ENCODE data around the gene EHMT2. TPM values are rescaled to one million over a fixed set of nuclear protein-coding genes. Genes with fewer than 3 reads are reported as not detected.

The EHMT2 gene
- total RNA-seq, 1 experiment from 2014 or later, result 137 TPM

DNA sequence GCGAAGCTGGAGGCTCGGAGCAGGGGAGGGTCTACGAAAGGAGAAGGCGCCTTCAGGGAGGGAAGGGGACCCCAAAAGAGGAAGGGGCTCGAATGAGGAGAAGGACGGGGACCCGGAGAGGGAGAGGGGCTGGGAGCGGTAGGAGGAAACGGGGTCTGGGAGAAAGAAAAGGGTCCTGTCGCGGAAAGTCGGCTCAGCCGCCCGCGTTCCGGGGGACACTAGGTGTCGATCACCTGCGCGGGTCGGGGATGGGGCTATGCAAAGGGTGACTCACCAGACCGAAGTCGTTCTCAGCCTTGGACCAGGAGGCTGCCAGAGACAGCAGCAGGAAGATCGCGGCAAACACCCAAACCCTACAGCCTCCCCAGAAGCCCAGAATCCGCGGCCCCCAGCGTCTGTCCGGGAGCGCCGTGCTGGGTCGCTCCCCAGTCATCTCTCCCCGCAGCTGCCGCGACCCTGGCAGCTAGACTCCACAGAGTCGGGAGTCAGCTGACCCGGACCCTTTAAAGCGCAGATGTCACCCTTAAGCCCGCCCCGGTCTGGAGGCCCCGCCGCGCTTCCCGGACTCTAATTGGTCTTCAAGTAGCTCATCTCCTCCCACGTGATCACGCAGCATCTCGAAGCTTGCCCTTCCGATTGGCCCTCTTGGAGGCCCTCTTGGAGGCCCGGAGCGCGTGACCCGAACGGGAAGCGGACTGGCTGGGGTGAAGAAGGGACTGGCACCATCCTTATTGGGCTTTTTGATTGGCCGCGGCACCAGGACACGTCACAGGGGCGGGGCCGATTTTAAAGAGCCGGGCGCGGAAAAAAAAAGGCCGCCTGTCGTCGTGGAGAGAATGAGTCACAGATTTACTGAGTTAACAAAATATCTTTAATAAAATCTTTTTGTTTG lies 34.9 kb downstream of the EHMT2 start, which contains the start of gene NEU1 (continued):
- TF ChIP-seq, protein P1, sequence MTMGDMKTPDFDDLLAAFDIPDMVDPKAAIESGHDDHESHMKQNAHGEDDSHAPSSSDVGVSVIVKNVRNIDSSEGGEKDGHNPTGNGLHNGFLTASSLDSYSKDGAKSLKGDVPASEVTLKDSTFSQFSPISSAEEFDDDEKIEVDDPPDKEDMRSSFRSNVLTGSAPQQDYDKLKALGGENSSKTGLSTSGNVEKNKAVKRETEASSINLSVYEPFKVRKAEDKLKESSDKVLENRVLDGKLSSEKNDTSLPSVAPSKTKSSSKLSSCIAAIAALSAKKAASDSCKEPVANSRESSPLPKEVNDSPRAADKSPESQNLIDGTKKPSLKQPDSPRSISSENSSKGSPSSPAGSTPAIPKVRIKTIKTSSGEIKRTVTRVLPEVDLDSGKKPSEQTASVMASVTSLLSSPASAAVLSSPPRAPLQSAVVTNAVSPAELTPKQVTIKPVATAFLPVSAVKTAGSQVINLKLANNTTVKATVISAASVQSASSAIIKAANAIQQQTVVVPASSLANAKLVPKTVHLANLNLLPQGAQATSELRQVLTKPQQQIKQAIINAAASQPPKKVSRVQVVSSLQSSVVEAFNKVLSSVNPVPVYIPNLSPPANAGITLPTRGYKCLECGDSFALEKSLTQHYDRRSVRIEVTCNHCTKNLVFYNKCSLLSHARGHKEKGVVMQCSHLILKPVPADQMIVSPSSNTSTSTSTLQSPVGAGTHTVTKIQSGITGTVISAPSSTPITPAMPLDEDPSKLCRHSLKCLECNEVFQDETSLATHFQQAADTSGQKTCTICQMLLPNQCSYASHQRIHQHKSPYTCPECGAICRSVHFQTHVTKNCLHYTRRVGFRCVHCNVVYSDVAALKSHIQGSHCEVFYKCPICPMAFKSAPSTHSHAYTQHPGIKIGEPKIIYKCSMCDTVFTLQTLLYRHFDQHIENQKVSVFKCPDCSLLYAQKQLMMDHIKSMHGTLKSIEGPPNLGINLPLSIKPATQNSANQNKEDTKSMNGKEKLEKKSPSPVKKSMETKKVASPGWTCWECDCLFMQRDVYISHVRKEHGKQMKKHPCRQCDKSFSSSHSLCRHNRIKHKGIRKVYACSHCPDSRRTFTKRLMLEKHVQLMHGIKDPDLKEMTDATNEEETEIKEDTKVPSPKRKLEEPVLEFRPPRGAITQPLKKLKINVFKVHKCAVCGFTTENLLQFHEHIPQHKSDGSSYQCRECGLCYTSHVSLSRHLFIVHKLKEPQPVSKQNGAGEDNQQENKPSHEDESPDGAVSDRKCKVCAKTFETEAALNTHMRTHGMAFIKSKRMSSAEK (CRISPR knock-in tag; IDR thresholded peaks at IDR 0.05; ENCODE audit: borderline replicate concordance), result no peak
- TF ChIP-seq, protein P2, sequence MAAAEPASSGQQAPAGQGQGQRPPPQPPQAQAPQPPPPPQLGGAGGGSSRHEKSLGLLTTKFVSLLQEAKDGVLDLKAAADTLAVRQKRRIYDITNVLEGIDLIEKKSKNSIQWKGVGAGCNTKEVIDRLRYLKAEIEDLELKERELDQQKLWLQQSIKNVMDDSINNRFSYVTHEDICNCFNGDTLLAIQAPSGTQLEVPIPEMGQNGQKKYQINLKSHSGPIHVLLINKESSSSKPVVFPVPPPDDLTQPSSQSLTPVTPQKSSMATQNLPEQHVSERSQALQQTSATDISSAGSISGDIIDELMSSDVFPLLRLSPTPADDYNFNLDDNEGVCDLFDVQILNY (CRISPR knock-in tag; IDR thresholded peaks at IDR 0.05), result peak; percentile 42; the same call in 1 of the 2 replicates
- TF ChIP-seq GRHL2 (CRISPR knock-in tag; IDR thresholded peaks at IDR 0.05; ENCODE audit: insufficient replicate concordance, severe bottlenecking) (no peak), NFYB (CRISPR knock-in tag; conservative IDR thresholded peaks at IDR 0.05; ENCODE audit: low read depth) (peak; percentile 73)
- TF ChIP-seq, protein P3, sequence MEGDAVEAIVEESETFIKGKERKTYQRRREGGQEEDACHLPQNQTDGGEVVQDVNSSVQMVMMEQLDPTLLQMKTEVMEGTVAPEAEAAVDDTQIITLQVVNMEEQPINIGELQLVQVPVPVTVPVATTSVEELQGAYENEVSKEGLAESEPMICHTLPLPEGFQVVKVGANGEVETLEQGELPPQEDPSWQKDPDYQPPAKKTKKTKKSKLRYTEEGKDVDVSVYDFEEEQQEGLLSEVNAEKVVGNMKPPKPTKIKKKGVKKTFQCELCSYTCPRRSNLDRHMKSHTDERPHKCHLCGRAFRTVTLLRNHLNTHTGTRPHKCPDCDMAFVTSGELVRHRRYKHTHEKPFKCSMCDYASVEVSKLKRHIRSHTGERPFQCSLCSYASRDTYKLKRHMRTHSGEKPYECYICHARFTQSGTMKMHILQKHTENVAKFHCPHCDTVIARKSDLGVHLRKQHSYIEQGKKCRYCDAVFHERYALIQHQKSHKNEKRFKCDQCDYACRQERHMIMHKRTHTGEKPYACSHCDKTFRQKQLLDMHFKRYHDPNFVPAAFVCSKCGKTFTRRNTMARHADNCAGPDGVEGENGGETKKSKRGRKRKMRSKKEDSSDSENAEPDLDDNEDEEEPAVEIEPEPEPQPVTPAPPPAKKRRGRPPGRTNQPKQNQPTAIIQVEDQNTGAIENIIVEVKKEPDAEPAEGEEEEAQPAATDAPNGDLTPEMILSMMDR (IDR thresholded peaks at IDR 0.05), result no peak

DNA sequence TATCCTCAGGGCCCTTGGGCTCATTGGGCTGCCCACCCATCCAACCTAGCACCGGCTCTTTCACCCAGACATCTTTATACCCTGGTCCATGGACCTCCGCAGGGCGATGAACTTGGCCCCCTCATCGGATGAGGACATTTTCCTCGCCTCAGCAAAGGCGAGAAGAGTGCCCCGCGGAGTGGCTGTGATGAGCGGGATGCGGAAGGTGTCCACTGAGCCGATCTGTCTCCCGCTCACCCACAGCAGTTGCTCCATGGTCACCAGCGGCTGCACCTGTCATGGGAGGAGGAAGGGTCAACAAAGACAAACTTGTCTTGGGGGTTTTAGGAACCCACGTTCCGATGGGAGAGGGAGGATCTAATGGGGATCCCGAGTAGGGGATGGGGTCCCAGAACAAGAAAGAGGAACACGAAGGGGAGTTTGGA lies 35.6 kb downstream of the EHMT2 start:
- Mint-ChIP-seq H3K27me3 (ENCODE audit: low read depth) (peaks cover 2% of the 10 kb centered on the region; the same call in 1 of the 2 replicates), H3K4me3 (peak overlapping the region; percentile 97), H3K27ac (peak overlapping the region; percentile 56; the same call in 1 of the 2 replicates), H3K36me3 (peaks cover 20% of the 10 kb centered on the region), H3K4me1 (peaks cover 19% of the 10 kb centered on the region), H3K9me3 (no peaks in the 10 kb centered on the region)
- ChIA-PET CTCF (interaction anchor here (1.1 to 2.0 kb wide), 6 partner anchors 27 to 172 kb away, joined by 3 to 17 read pairs (median 8); no protein-coding TSS in a partner anchor), POLR2A (interaction anchor here (1.0 to 1.9 kb wide), 3 partner anchors 27 to 34 kb away, joined by 4 to 13 read pairs (median 4); partner anchors contain the start of gene HSPA1B)
- ATAC-seq, result no peak
- DNase-seq (ENCODE audit: low spot score), result no peak
- no peak for TF ChIP-seq NFYB (CRISPR knock-in tag; conservative IDR thresholded peaks at IDR 0.05; ENCODE audit: low read depth)
- no peak for TF ChIP-seq SOX15 (CRISPR knock-in tag; IDR thresholded peaks at IDR 0.05)
- no peak for TF ChIP-seq ATF1 (CRISPR knock-in tag; IDR thresholded peaks at IDR 0.05)
- no peak for TF ChIP-seq MXD4 (CRISPR knock-in tag; IDR thresholded peaks at IDR 0.05; ENCODE audit: borderline replicate concordance)
- no peak for TF ChIP-seq CBFB (CRISPR knock-in tag; IDR thresholded peaks at IDR 0.05; ENCODE audit: low read depth)
- TF ChIP-seq, protein P4, sequence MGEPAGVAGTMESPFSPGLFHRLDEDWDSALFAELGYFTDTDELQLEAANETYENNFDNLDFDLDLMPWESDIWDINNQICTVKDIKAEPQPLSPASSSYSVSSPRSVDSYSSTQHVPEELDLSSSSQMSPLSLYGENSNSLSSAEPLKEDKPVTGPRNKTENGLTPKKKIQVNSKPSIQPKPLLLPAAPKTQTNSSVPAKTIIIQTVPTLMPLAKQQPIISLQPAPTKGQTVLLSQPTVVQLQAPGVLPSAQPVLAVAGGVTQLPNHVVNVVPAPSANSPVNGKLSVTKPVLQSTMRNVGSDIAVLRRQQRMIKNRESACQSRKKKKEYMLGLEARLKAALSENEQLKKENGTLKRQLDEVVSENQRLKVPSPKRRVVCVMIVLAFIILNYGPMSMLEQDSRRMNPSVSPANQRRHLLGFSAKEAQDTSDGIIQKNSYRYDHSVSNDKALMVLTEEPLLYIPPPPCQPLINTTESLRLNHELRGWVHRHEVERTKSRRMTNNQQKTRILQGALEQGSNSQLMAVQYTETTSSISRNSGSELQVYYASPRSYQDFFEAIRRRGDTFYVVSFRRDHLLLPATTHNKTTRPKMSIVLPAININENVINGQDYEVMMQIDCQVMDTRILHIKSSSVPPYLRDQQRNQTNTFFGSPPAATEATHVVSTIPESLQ (CRISPR knock-in tag; IDR thresholded peaks at IDR 0.05), result no peak
- TF ChIP-seq, protein P5, sequence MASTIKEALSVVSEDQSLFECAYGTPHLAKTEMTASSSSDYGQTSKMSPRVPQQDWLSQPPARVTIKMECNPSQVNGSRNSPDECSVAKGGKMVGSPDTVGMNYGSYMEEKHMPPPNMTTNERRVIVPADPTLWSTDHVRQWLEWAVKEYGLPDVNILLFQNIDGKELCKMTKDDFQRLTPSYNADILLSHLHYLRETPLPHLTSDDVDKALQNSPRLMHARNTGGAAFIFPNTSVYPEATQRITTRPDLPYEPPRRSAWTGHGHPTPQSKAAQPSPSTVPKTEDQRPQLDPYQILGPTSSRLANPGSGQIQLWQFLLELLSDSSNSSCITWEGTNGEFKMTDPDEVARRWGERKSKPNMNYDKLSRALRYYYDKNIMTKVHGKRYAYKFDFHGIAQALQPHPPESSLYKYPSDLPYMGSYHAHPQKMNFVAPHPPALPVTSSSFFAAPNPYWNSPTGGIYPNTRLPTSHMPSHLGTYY (CRISPR knock-in tag; IDR thresholded peaks at IDR 0.05), result no peak
- TF ChIP-seq, protein P6, sequence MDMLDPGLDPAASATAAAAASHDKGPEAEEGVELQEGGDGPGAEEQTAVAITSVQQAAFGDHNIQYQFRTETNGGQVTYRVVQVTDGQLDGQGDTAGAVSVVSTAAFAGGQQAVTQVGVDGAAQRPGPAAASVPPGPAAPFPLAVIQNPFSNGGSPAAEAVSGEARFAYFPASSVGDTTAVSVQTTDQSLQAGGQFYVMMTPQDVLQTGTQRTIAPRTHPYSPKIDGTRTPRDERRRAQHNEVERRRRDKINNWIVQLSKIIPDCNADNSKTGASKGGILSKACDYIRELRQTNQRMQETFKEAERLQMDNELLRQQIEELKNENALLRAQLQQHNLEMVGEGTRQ (CRISPR knock-in tag; IDR thresholded peaks at IDR 0.05), result no peak
- TF ChIP-seq, protein P3 (IDR thresholded peaks at IDR 0.05), result no peak
- TF ChIP-seq, protein P7, sequence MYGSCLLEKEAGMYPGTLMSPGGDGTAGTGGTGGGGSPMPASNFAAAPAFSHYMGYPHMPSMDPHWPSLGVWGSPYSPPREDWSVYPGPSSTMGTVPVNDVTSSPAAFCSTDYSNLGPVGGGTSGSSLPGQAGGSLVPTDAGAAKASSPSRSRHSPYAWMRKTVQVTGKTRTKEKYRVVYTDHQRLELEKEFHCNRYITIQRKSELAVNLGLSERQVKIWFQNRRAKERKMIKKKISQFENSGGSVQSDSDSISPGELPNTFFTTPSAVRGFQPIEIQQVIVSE (CRISPR knock-in tag; IDR thresholded peaks at IDR 0.05; ENCODE audit: borderline replicate concordance), result no peak
- no peak for TF ChIP-seq NR3C1 (CRISPR knock-in tag; conservative IDR thresholded peaks at IDR 0.05; ENCODE audit: low read depth)
- TF ChIP-seq ETV6 (CRISPR knock-in tag; IDR thresholded peaks at IDR 0.05), result no peak
- no peak for TF ChIP-seq ELF4 (CRISPR knock-in tag; IDR thresholded peaks at IDR 0.05; ENCODE audit: low read depth)
- no peak for TF ChIP-seq TP53 (CRISPR knock-in tag; IDR thresholded peaks at IDR 0.05)
- no peak for TF ChIP-seq CREB1 (CRISPR knock-in tag; IDR thresholded peaks at IDR 0.05)

All from WTC11 (cell line).